ENCODE measurements around the gene TEX14.

DNA sequence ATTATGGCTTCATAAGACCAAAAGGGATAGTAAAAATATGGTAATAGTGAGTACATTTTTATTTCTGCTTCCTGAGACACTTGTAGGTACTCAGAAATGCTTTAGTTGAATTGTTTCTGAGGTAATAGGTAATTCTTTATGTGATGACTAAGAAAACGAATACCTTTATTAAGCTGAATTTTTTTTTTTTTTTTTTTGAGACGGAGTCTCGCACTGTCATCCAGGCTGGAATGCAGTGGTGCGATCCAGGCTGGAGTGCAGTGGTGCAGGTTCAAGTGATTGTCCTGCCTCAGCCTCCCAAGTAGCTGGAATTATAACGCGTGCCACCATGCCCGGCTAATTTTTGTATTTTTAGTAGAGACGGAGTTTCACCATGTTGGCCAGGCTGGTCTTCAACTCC is 2.5 kb upstream of the TEX14 start:
- TF ChIP-seq, protein P1, sequence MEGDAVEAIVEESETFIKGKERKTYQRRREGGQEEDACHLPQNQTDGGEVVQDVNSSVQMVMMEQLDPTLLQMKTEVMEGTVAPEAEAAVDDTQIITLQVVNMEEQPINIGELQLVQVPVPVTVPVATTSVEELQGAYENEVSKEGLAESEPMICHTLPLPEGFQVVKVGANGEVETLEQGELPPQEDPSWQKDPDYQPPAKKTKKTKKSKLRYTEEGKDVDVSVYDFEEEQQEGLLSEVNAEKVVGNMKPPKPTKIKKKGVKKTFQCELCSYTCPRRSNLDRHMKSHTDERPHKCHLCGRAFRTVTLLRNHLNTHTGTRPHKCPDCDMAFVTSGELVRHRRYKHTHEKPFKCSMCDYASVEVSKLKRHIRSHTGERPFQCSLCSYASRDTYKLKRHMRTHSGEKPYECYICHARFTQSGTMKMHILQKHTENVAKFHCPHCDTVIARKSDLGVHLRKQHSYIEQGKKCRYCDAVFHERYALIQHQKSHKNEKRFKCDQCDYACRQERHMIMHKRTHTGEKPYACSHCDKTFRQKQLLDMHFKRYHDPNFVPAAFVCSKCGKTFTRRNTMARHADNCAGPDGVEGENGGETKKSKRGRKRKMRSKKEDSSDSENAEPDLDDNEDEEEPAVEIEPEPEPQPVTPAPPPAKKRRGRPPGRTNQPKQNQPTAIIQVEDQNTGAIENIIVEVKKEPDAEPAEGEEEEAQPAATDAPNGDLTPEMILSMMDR (IDR thresholded peaks at IDR 0.05) = no peak
- no peak for TF ChIP-seq POLR2AphosphoS5 (IDR thresholded peaks at IDR 0.05; ENCODE audit: insufficient read depth in 1 of 2, low read depth in 1 of 2)
